ENCODE data around the gene CAMSAP1.
"Not testable (repeated sequence)": the region's sequence is repeated elsewhere in the genome, so short reads cannot be mapped to it uniquely, and the experiment has no call there.

CAMSAP1 gene

GRCh38 chr9:135920256-135920930 is 13.0 kb upstream of the CAMSAP1 start:
- DNase-seq, result no peak

GRCh38 chr9:135919318-135919890 is 12.1 kb upstream of the CAMSAP1 start:
- no peak for DNase-seq

- DNase-seq, result not testable (repeated sequence)
Measured at GRCh38 chr9:135916227-135916626, 8.9 kb upstream of the CAMSAP1 start.

- no peak for DNase-seq
Measured at GRCh38 chr9:135914921-135915320, 7.6 kb upstream of the CAMSAP1 start.

GRCh38 chr9:135911233-135911632 is 3.9 kb upstream of the CAMSAP1 start:
- not testable (repeated sequence) for DNase-seq

GRCh38 chr9:135910757-135911156 is 3.4 kb upstream of the CAMSAP1 start:
- DNase-seq, result no peak

GRCh38 chr9:135910216-135910615 is 2.9 kb upstream of the CAMSAP1 start:
- DNase-seq, result no peak

- no peak for DNase-seq
Measured at GRCh38 chr9:135909371-135909770, 2.0 kb upstream of the CAMSAP1 start.

- no peak for DNase-seq
Measured at GRCh38 chr9:135908754-135909204, 1.4 kb upstream of the CAMSAP1 start.

GRCh38 chr9:135908093-135908753 is 877 bp upstream of the CAMSAP1 start:
- no peak for DNase-seq

- DNase-seq, result no peak
Measured at GRCh38 chr9:135907006-135907430, 328 bp downstream of the CAMSAP1 start.

GRCh38 chr9:135906291-135907005 is 898 bp downstream of the CAMSAP1 start:
- DNase-seq, result no peak

- no peak for DNase-seq
Measured at GRCh38 chr9:135905380-135906258, 1.7 kb downstream of the CAMSAP1 start.

GRCh38 chr9:135903786-135904520 is 3.4 kb downstream of the CAMSAP1 start:
- no peak for DNase-seq

- DNase-seq, result no peak
Measured at GRCh38 chr9:135903358-135903656, 4.0 kb downstream of the CAMSAP1 start.

GRCh38 chr9:135902655-135903357 is 4.5 kb downstream of the CAMSAP1 start:
- DNase-seq, result no peak

GRCh38 chr9:135901826-135902225 is 5.5 kb downstream of the CAMSAP1 start:
- no peak for DNase-seq

- no peak for DNase-seq
Measured at GRCh38 chr9:135901031-135901758, 6.2 kb downstream of the CAMSAP1 start.

GRCh38 chr9:135898634-135899407 is 8.5 kb downstream of the CAMSAP1 start:
- DNase-seq, result no peak

- DNase-seq, result no peak
Measured at GRCh38 chr9:135896626-135897025, 10.7 kb downstream of the CAMSAP1 start.

Data from NCI-H1092 (cell line).